PFSK-1 (cell line): ENCODE data around the gene RSRP1.

ENCODE experiments used
- FOXP2 ChIP-seq: optimal IDR thresholded peaks from 2 replicates; pipeline ENCODE3; 2011; ENCODE audit warnings: borderline replicate concordance, control low read depth, inconsistent platforms; ENCODE audit not compliant: insufficient read depth; ENCODE audit errors: extremely low read length, extremely low read depth
- POLR2AphosphoS5 ChIP-seq: IDR thresholded peaks from 2 replicates; pipeline ENCODE4 v1.6.1; 2012; ENCODE audit warnings: low read depth, mild to moderate bottlenecking, control low read depth, low read length, moderate library complexity
- SIN3A ChIP-seq: IDR thresholded peaks from 2 replicates; pipeline ENCODE4 v1.6.1; 2012; ENCODE audit warnings: mild to moderate bottlenecking, low read length, moderate library complexity, borderline replicate concordance; ENCODE audit not compliant: insufficient read depth
- TAF1 ChIP-seq: IDR thresholded peaks from 2 replicates; pipeline ENCODE4 v1.6.1; 2012; ENCODE audit warnings: low read length, control low read depth, borderline replicate concordance; ENCODE audit not compliant: insufficient read depth
- TF ChIP-seq, protein P1 (sequence below), 2 experiments: IDR thresholded peaks; 2 replicates each; pipeline versions ENCODE4 v1.6.1 to v1.8.0; 2011 to 2012; ENCODE audit warnings: low read depth in 2 of 2, low read length in 2 of 2, control low read depth in 1 of 2, inconsistent platforms in 1 of 2, mild to moderate bottlenecking in 1 of 2, moderate library complexity in 1 of 2; ENCODE audit not compliant: insufficient read depth in 1 of 2

Gene RSRP1

DNA sequence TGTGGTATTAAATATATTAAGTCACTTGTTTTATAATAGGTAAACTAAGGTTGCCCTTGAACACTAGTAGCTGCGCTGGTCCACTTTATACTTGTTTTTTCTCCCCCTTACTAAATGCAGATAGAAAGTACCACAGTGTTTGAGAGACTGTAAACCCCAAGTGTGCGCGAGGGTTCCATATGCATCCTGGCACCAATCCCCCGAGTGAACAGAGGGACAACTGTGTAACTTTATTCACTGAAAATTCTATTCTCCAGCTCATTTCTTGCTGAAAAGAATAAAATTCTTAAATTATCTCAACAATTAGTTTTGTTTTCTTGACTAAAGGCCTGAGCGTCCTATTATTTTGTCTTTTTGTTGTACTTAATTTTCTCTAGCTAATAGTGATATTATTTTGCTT is 1.9 kb downstream of the RSRP1 start:
- TF ChIP-seq, protein P1, sequence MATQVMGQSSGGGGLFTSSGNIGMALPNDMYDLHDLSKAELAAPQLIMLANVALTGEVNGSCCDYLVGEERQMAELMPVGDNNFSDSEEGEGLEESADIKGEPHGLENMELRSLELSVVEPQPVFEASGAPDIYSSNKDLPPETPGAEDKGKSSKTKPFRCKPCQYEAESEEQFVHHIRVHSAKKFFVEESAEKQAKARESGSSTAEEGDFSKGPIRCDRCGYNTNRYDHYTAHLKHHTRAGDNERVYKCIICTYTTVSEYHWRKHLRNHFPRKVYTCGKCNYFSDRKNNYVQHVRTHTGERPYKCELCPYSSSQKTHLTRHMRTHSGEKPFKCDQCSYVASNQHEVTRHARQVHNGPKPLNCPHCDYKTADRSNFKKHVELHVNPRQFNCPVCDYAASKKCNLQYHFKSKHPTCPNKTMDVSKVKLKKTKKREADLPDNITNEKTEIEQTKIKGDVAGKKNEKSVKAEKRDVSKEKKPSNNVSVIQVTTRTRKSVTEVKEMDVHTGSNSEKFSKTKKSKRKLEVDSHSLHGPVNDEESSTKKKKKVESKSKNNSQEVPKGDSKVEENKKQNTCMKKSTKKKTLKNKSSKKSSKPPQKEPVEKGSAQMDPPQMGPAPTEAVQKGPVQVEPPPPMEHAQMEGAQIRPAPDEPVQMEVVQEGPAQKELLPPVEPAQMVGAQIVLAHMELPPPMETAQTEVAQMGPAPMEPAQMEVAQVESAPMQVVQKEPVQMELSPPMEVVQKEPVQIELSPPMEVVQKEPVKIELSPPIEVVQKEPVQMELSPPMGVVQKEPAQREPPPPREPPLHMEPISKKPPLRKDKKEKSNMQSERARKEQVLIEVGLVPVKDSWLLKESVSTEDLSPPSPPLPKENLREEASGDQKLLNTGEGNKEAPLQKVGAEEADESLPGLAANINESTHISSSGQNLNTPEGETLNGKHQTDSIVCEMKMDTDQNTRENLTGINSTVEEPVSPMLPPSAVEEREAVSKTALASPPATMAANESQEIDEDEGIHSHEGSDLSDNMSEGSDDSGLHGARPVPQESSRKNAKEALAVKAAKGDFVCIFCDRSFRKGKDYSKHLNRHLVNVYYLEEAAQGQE (IDR thresholded peaks at IDR 0.05; ENCODE audit: insufficient read depth in 1 of 2, low read depth in 2 of 2, low read length in 2 of 2), result no peak
- TF ChIP-seq SIN3A (no peak), POLR2AphosphoS5 (no peak), FOXP2 (no peak), TAF1 (no peak)

DNA sequence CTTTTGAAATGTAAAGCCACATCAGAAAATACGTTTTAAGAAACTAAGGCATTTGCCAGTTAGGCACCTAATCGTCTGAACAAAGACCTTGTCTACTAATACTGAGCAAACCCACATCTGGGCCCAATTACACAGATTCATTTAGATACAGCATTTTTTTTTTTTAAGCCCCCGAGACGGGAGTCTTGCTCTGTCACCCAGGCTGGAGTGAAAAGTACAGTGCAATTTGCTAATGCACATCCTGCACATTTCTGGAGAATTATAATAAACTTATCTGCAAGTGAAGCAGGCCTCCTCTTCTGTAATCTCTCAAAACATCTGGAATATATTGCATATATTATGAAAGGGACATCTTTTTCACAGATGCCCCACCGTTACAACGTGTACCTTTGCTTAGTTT is 3.3 kb downstream of the RSRP1 start:
- TF ChIP-seq, protein P1 (IDR thresholded peaks at IDR 0.05; ENCODE audit: insufficient read depth in 1 of 2, low read depth in 2 of 2, low read length in 2 of 2), result no peak
- TF ChIP-seq POLR2AphosphoS5, result no peak
- TF ChIP-seq SIN3A, result no peak

DNA sequence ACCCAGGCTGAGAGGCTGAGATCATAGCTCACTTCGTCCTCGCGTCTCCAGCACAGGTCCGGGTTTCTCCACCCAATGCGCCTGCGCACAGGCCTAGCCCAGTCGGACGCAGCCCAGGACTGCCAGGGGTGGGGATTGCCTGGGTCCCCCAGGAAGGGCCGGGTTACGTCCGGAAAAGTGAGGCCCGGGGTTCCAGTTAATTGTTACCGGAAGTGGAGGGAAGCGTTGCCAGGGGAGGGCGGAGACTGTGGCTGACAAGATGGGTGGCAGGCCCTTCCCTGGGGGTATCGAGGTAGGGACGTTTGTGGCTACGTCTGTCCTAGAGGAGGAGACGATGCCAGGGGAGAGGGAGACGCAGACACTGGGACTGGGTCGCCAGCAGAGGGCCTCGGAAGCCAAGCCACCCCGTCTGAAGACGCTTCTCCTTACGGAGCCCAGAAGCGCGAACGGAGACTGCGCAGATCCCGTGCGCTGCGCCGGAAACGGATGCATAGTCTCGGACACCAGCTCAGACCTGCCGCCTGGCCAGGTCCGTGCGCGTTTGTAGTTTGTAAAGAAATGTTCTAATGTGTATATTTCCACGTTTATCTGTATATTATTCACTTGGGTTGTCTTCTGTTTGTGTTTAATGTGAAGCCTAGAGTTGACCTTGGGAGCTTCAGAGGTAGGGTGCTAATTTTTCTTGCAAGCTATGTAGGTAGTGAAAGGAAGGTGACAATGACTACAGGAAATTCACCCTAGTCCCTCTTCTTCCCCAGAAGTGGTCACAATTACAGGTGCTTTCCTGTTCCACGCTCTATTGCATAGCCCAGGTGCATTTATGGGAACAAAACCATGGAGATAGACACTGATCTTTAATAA is 7.3 kb downstream of the RSRP1 start:
- TF ChIP-seq, protein P1 (IDR thresholded peaks at IDR 0.05; ENCODE audit: insufficient read depth in 1 of 2, low read depth in 2 of 2, low read length in 2 of 2), result no peak
- TF ChIP-seq FOXP2, result peak; percentile 41
- peak; percentile 71; the same call in 1 of the 2 replicates for TF ChIP-seq POLR2AphosphoS5
- no peak for TF ChIP-seq TAF1
- TF ChIP-seq SIN3A, result no peak

DNA sequence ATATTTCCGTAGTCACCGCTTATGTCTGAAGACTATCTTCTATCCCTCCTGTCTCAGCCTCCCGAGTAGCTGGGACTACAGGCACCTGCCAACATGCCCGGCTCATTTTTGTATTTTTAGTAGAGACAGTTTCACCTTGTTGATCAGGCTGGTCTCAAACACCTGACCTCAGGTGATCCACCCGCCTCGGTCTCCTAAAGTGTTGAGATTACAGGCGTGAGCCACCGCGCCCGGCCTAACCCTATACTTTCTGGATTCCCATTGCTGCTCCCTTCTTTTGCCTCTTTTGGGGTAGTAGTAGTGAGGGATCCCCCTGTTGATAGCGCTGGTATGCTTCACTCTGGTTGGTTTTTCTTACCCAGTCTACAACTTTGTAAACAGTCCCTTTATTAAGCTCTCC is 9.2 kb downstream of the RSRP1 start:
- no peak for TF ChIP-seq SIN3A
- TF ChIP-seq FOXP2, result no peak
- no peak for TF ChIP-seq TAF1
- TF ChIP-seq POLR2AphosphoS5, result no peak
- TF ChIP-seq, protein P1 (IDR thresholded peaks at IDR 0.05; ENCODE audit: insufficient read depth in 1 of 2, low read depth in 2 of 2, low read length in 2 of 2), result no peak
